HG03103 (cell line): ENCODE data around the gene RAP1GAP.
"Not testable (repeated sequence)": the region's sequence is repeated elsewhere in the genome, so short reads cannot be mapped to it uniquely, and the experiment has no call there.

ENCODE experiments used
- ATAC-seq: cut with Tn5 transposase; IDR thresholded peaks from one replicate; pipeline ENCODE4 v1.9.1; 2021; ENCODE audit warnings: low read depth; ENCODE audit not compliant: unreplicated experiment

The RAP1GAP gene

DNA sequence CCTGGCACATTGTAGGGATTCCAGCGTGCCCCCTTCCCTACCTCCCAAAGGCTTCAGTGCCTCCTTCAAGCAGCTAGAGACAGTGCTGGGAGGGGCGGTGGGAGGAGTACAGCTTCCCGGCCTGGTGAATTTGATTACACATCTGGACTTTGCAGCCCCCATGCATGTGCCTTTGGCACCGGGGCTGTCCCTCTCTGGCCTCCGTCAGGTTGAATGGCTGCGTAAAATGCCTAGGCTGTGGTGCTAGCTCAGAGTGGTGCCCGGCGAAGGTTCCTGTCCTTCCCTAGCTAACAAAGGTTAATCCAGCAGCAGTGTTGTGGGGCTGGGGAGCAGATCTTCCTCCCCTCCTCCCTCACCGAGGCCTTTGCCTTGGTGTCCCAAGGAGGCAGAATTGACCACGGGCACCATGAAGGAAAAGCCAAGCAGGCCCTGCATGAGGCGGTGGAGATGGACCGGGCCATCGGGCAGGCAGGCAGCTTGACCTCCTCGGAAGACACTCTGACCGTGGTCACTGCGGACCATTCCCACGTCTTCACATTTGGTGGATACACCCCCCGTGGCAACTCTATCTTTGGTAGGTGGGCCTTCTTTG lies 93.7 kb downstream of the RAP1GAP start:
- no peak for ATAC-seq

DNA sequence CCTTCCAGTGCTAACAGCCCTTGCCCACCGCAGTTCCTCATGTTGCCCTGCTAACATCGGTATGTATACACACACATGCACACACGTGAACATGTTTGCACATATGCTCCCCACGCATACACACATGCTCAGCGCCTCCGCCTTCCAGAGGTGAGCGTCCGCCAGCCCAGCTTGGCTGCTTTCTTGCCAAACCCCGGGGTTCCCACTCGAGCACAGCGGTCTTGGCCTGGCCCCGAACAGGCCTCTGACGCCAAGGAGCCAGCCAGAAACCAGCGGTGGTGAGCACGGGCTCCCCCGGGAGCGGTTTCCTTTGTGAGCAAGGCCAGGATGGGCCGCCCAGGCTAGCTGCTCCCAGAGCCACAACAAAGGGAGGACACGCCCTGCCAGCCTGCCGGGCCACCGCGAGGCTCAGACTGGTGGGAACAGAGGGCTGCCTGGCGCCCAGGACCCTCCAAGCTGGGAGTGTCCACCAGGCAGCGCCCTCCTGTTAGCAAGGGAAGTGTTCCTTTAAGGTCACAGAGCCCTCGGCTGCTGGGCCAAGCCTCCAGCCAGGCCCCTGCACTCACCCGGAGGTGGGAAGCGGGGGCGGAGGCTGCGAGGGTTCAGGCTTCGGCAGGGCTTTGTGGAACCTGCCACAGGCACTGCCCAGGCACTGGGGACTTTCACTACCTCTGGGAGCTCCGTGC lies 94.5 kb downstream of the RAP1GAP start:
- no peak for ATAC-seq

DNA sequence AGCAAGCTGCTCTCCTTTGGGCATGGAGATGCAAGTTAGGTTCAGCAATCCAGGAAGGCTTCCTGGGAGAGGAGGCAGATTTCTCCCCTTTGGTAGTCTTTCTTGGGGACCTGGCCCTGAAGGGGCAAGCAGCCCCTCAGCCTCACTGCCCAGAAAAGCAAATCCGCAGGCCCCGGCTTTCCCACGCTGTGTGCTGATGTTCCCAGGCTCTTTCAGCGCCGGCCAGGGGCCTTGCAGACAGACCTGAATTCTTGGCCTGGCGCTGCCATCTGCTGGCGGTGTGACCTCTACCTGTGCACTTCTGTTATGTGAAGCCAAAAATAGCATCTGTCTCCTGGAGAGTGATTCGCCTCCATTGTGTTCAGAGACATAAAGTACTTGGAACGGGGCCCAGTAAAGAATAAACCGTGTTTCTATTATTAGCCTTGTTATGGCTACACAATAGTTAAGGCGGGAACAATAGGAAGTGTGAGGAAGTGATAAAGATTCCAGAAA lies 95.1 kb downstream of the RAP1GAP start:
- no peak for ATAC-seq

GRCh38 chr1:21573475-21573874 lies 95.7 kb downstream of the RAP1GAP start:
- ATAC-seq = no peak

GRCh38 chr1:21572735-21573277 lies 96.4 kb downstream of the RAP1GAP start:
- ATAC-seq = no peak

DNA sequence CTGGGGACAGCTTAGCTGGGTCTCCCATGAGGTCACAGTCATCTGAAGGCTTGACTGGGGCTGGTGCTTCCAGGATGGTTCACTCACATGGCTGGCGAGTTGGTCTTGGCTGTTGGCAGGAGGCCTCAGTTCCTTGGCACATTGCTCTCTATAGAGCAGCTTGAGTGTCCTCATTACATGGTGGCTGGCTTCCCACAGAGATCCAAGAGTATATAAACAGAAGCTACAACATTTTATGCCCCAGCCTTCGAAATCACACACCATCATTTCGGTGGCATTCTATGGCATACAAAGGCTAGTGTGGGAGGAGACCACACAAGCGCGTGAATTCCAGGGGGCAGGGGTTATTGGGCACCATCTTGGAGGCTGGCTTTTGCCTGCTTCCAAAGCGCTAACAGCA lies 96.9 kb downstream of the RAP1GAP start:
- no peak for ATAC-seq

GRCh38 chr1:21570885-21571284 lies 98.3 kb downstream of the RAP1GAP start:
- ATAC-seq = no peak

DNA sequence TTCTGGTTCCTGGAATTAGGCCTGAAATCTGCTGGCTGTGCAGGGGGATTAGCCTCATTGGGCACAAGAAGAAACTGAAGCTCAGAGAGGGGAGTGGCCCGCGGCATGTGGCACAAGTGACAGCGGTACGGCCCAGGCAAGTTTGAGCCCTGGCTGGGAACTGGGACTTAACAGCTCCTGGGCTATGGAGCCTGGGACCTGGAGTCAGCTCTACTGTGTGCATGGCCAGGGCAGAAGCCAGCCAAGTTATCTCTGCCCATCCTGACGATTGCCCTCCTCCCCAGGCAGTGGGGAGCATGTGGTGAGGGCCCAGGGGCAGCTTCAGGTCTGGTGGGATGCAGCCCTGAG lies 98.7 kb downstream of the RAP1GAP start:
- ATAC-seq = no peak

DNA sequence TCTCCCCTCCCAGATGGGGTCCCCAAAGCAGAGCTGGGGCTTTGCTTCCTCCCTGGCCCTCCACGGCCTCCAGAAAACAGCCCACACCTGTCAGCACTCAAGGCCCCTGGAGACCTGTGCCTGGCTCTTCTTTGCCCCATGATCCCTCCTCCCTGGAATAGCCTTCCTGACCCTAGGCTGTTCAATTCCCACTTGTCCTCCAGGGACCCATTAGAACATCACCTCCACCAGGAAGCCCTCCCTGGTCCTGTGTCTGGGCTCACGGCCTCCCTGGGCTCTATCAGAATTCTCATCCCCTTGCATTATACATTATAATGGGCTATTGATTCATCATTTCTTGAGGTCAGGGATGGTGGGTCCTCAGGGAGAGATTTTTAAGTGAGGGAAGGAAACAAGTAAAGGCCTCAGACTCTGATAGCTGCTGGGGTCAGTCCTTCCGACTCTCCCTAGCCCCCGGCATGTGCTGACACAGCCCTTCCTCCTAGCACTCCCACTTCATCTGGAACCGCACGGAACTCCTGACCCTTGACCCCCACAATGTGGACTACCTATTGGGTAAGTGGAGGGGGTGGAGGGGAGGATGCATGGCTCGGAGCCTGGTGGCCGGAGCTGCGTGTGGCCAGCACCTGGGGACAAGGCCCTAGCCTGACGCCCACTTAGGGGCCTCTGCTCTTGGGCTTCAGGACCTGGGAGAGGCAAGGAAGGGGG lies 99.2 kb downstream of the RAP1GAP start:
- no peak for ATAC-seq

GRCh38 chr1:21568809-21569385 lies 100.3 kb downstream of the RAP1GAP start:
- no peak for ATAC-seq

- ATAC-seq = no peak
Observed at GRCh38 chr1:21568006-21568746, 101.0 kb downstream of the RAP1GAP start.

DNA sequence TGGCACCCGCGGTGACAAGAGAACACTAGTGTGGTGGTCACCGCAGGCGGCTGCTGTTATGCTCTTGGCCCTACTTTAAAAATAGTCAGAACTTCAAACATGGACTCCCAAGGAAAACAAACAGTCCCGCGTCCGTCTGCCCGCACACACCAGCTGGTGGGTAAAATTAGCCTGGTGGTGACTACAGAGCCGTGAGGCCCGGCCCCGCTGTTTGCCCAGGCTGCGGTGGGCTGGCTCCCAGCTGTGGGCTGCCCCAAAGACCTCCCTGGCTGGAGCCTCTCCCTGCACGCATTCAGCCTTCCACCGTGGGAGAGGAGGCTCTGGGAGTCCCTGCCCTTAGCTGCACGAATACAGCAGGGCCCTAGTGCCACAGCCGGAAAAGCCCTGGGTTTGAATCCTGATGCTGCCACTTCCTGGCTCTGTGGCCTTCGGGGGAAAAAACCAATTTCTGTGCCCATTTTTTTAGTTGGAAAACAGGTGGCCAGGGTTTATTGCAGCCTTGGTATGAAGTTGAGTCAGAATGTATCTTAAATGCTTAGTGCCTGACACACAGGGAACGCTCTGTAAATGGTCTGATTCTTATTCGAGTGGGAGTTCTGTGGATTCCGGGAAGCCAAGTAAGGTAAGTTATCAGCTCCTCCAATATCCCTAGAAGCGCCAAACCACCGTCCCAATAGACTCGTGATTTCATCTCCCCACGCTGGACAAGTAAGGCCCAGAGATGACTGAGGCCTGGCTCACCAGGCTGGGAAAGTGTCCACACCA lies 101.7 kb downstream of the RAP1GAP start:
- ATAC-seq = no peak

GRCh38 chr1:21566361-21566760 lies 102.8 kb downstream of the RAP1GAP start:
- ATAC-seq = not testable (repeated sequence)

DNA sequence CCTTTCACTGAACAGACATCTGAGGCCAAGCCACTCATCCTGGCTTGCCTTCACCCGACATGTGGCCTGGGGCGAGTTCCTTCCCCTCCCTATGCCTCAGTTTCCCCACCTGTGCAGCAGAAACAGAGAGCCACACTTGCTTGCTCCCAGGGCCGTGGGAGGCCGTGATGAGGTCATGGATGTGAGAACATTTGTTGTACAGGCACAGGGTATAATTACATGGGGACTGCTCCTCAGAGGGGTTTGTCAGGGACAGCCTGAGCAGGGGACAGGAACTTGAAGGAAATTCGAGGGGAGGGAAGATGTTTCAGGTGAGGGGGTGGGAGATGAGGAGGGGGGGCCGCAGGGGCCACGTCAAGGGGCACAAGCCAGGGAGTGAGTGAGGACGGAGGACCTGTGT lies 103.9 kb downstream of the RAP1GAP start:
- ATAC-seq = no peak

DNA sequence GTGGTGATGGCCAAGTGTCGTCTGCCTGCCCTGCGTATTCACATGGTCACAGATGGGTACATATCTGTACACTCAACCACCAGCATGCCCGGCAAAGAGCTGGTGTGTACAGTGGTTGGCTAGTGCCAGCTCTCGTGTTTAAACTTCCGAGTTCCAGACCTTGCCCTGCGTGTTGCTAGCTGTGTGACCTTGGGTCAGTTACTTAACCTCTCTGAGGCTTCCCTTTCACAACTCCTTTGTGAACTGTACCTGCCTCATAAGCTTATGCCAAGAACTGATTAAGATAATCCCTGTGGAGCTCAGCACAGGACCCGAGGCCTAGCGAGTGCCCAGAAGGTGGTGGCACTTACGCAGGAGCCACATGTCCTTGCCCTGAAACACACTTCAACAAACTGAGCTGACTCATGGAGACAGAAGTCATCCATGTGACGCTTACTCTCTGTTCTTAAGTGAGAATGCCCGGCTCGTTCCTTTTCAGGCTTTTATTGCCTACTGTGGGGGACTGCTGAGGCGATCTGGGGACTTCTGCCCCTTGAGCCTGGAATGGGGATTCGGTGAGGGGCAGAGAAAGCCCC lies 104.5 kb downstream of the RAP1GAP start:
- ATAC-seq = no peak

DNA sequence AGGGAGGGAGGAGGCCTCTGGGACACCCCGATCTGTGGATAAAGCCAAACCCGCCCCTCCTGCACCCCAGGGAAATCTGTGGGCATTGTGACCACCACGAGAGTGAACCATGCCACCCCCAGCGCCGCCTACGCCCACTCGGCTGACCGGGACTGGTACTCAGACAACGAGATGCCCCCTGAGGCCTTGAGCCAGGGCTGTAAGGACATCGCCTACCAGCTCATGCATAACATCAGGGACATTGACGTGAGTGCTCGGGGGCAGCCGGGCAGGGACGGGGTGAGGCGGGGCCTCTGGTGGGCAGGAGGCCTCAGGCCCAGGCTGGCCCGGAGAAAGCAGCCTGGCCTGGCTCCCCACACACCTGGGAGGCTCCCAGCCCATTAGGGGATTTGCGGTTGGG lies 105.2 kb downstream of the RAP1GAP start:
- ATAC-seq = no peak

GRCh38 chr1:21562896-21563295 lies 106.3 kb downstream of the RAP1GAP start:
- no peak for ATAC-seq

GRCh38 chr1:21560916-21561638 lies 108.1 kb downstream of the RAP1GAP start:
- no peak for ATAC-seq
